Activated CD4-positive, alpha-beta T cell treated with anti-CD3 and anti-CD28 coated beads for 1 hour (primary cell): ENCODE results near the gene CPNE9.
"Not testable (repeated sequence)": the region's sequence is repeated elsewhere in the genome, so short reads cannot be mapped to it uniquely, and the experiment has no call there.

ENCODE experiments used
- DNase-seq: peaks from one replicate; pipeline ENCODE4 v3.0.0-alpha.2; 2020

The CPNE9 gene

GRCh38 chr3:9749645-9750555, 46.3 kb downstream of the CPNE9 start, which contains the start of gene OGG1:
TSS of gene OGG1 (plus strand) at chr3:9749952. CDS start at chr3:9750287, 335 bp downstream.
- DNase-seq: peak; percentile 87

GRCh38 chr3:9750556-9751411, 47.2 kb downstream of the CPNE9 start:
- no peak for DNase-seq

- no peak for DNase-seq
These were observed 51.0 kb downstream of the CPNE9 start for GRCh38 chr3:9754678-9755077.

- no peak for DNase-seq
These were observed 53.8 kb downstream of the CPNE9 start for GRCh38 chr3:9757427-9757826.

GRCh38 chr3:9760779-9761505, 57.3 kb downstream of the CPNE9 start:
- no peak for DNase-seq

GRCh38 chr3:9761919-9762318, 58.3 kb downstream of the CPNE9 start:
- DNase-seq: no peak

GRCh38 chr3:9762871-9763270, 59.2 kb downstream of the CPNE9 start:
- no peak for DNase-seq

GRCh38 chr3:9765865-9766264, 62.2 kb downstream of the CPNE9 start:
- DNase-seq: no peak

- DNase-seq: no peak
These were observed 63.8 kb downstream of the CPNE9 start for GRCh38 chr3:9767418-9767817.

GRCh38 chr3:9768141-9768775, 64.6 kb downstream of the CPNE9 start:
- no peak for DNase-seq

GRCh38 chr3:9769012-9769411, 65.4 kb downstream of the CPNE9 start:
- no peak for DNase-seq

- peak; percentile 36 for DNase-seq
These were observed 66.0 kb downstream of the CPNE9 start, which contains the start of gene CAMK1 for GRCh38 chr3:9769426-9770275. TSS of gene CAMK1 (minus strand) at chr3:9769947. CDS start at chr3:9767749, 2,198 bp downstream.

- no peak for DNase-seq
These were observed 66.7 kb downstream of the CPNE9 start for GRCh38 chr3:9770276-9770812.

- DNase-seq: not testable (repeated sequence)
These were observed 67.4 kb downstream of the CPNE9 start for GRCh38 chr3:9771007-9771406.

- no peak for DNase-seq
These were observed 73.5 kb downstream of the CPNE9 start for GRCh38 chr3:9776896-9777693.

- DNase-seq: no peak
These were observed 74.0 kb downstream of the CPNE9 start for GRCh38 chr3:9777694-9778021.

- no peak for DNase-seq
These were observed 74.8 kb downstream of the CPNE9 start for GRCh38 chr3:9778143-9779074.

- no peak for DNase-seq
These were observed 75.5 kb downstream of the CPNE9 start for GRCh38 chr3:9779075-9779593.
